Thyroid gland (tissue), 4 donors: Measurements from ENCODE around the gene NCMAP.

Experiments
- CTCF ChIP-seq, 6 experiments: fragments of 200-600 bp in 3 of 6; fragments of 450-650 bp in 3 of 6; sonication (generic) in 3 of 6; IDR thresholded peaks; one replicate each; pipeline ENCODE4 v1.5.1; 2016 to 2019; ENCODE audit warnings: antibody characterized with exemption in 6 of 6, mild to moderate bottlenecking in 2 of 6, inconsistent platforms in 1 of 6, moderate library complexity in 1 of 6
- POLR2A ChIP-seq, 2 donors: fragments of 450-650 bp; IDR thresholded peaks; one replicate each; pipeline ENCODE4 v1.6.1; 2017; ENCODE audit warnings: antibody characterized with exemption in 2 of 2, mild to moderate bottlenecking in 2 of 2, moderate library complexity in 1 of 2

- TF ChIP-seq CTCF (IDR thresholded peaks at IDR 0.05) (no peak), POLR2A (IDR thresholded peaks at IDR 0.05) (no peak)
These were observed 23.0 kb downstream of the NCMAP start for GRCh38 chr1:24578846-24579245.
